K562 (cell line): ENCODE results near the gene OOSP1. TPM values are rescaled to one million over a fixed set of nuclear protein-coding genes. Genes with fewer than 3 reads are reported as not detected.

ENCODE experiments used
- CBFA2T2 ChIP-seq: fragments of 450-650 bp; conservative IDR thresholded peaks from 2 replicates; pipeline ENCODE4 v1.6.1; 2017; ENCODE audit warnings: mild to moderate bottlenecking
- DMBX1 ChIP-seq: fragments of 250-450 bp; sonication (Bioruptor Pico); IDR thresholded peaks from 2 replicates; pipeline ENCODE4 v1.8.0; 2022; ENCODE audit warnings: inconsistent platforms, mild to moderate bottlenecking, moderate library complexity, borderline replicate concordance
- LCOR ChIP-seq: sonication (generic); formaldehyde crosslinking; IDR thresholded peaks from 2 replicates; pipeline ENCODE4 v1.8.0; 2022; ENCODE audit warnings: mild to moderate bottlenecking, missing genetic modification reagents
- LEF1 ChIP-seq: fragments of 450-650 bp; IDR thresholded peaks from 2 replicates; pipeline ENCODE4 v1.6.1; 2016; ENCODE audit warnings: mild to moderate bottlenecking
- MAZ ChIP-seq, 2 experiments: fragments of 450-650 bp in 1 of 2; sonication (generic) in 1 of 2; formaldehyde crosslinking; IDR thresholded peaks in 1 of 2; conservative IDR thresholded peaks in 1 of 2; 2 replicates each; pipeline versions ENCODE4 v1.4.0 to v1.5.0; 2020; ENCODE audit warnings: mild to moderate bottlenecking in 1 of 2, missing genetic modification reagents in 1 of 2
- MCM3 ChIP-seq: fragments of 450-650 bp; IDR thresholded peaks from 2 replicates; pipeline ENCODE4 v1.6.1; 2016
- MTF1 ChIP-seq: fragments of 250-450 bp; sonication (Bioruptor Pico); IDR thresholded peaks from 2 replicates; pipeline ENCODE4 v1.9.0; 2021; ENCODE audit warnings: moderate library complexity, mild to moderate bottlenecking, inconsistent platforms, borderline replicate concordance
- NEUROD1 ChIP-seq: fragments of 150-350 bp; IDR thresholded peaks from 2 replicates; pipeline ENCODE4 v1.6.1; 2014; ENCODE audit warnings: borderline replicate concordance, low read length, low read depth; ENCODE audit not compliant: partially characterized antibody
- NFYB ChIP-seq: IDR thresholded peaks from 2 replicates; pipeline ENCODE4 v1.6.1; 2011; ENCODE audit warnings: mild to moderate bottlenecking, moderate library complexity; ENCODE audit not compliant: insufficient read length; ENCODE audit errors: extremely low read depth
- STAT5A ChIP-seq: IDR thresholded peaks from 2 replicates; pipeline ENCODE4 v1.6.1; 2012; ENCODE audit warnings: low read length, inconsistent platforms, borderline replicate concordance
- TBP ChIP-seq: optimal IDR thresholded peaks from 2 replicates; pipeline ENCODE3; 2011; ENCODE audit warnings: low read depth, low read length, improper control_type of control experiment
- TOE1 ChIP-seq, 2 experiments: fragments of 450-650 bp in 1 of 2; sonication (generic) in 1 of 2; formaldehyde crosslinking in 1 of 2; IDR thresholded peaks; 2 replicates each; pipeline versions ENCODE4 v1.7.1 to v1.8.0; 2016 to 2022; ENCODE audit warnings: borderline replicate concordance in 2 of 2, mild to moderate bottlenecking in 2 of 2, antibody characterized with exemption in 1 of 2, inconsistent platforms in 1 of 2, low read depth in 1 of 2, missing genetic modification reagents in 1 of 2, moderate library complexity in 1 of 2
- ZFP36 ChIP-seq: fragments of 150-350 bp; IDR thresholded peaks from 2 replicates; pipeline ENCODE4 v1.6.1; 2018; ENCODE audit warnings: low read length, low read depth; ENCODE audit not compliant: partially characterized antibody
- polyA plus RNA-seq, 8 experiments: library from polyadenylated mRNA; depleted of rRNA in 4 of 8; stranded (reverse) in 5 of 8; unstranded in 3 of 8; fragments of >200 nt; fragmentation: Nextera tagmentation in 2 of 8; fragmentation: Illumina TruSeq in 1 of 8; extraction: Ambion mirVana in 2 of 8; extraction: Trizol in 1 of 8; gene quantifications; 2 replicates each; pipeline versions ENCODE4 v1.2.1 to v1.2.3, GENCODE V29; 2011 to 2014; ENCODE audit warnings: inconsistent platforms in 1 of 8, missing spikeins in 1 of 8
- total RNA-seq, 7 experiments: library from RNA; depleted of rRNA in 6 of 7; stranded (reverse); fragments of >200 nt in 6 of 7; fragmentation: Illumina TruSeq in 2 of 7; extraction: Trizol in 2 of 7; gene quantifications; 2 replicates each; pipeline versions ENCODE4 v1.2.1 to v1.2.3, GENCODE V29; 2011 to 2021; ENCODE audit warnings: low replicate concordance in 1 of 7
- TF ChIP-seq, protein P1 (sequence below), 2 experiments: fragments of 250-450 bp in 1 of 2; fragments of 450-650 bp in 1 of 2; sonication (Bioruptor Pico) in 1 of 2; IDR thresholded peaks; 2 replicates each; pipeline versions ENCODE4 v1.6.1 to v1.8.0; 2016 to 2021; ENCODE audit warnings: mild to moderate bottlenecking in 2 of 2, moderate library complexity in 2 of 2, missing compliant biosample characterization in 1 of 2, missing genetic modification characterization in 1 of 2
- TF ChIP-seq, protein P2 (sequence below): fragments of 250-450 bp; sonication (Bioruptor Pico); IDR thresholded peaks from 2 replicates; pipeline ENCODE4 v1.8.0; 2022; ENCODE audit warnings: moderate library complexity, mild to moderate bottlenecking, inconsistent platforms
- TF ChIP-seq, protein P3 (sequence below), 2 experiments: fragments of 450-650 bp in 1 of 2; IDR thresholded peaks; 2 replicates each; pipeline ENCODE4 v1.6.1; 2011 to 2017; ENCODE audit warnings: low read depth in 2 of 2, antibody characterized with exemption in 1 of 2, borderline replicate concordance in 1 of 2, low read length in 1 of 2, mild to moderate bottlenecking in 1 of 2, mixed read lengths in 1 of 2; ENCODE audit not compliant: control insufficient read depth in 1 of 2
- TF ChIP-seq, protein P4 (sequence below): fragments of 450-650 bp; formaldehyde crosslinking; conservative IDR thresholded peaks from 2 replicates; pipeline ENCODE4 v1.4.0; 2022; ENCODE audit warnings: mild to moderate bottlenecking, missing genetic modification characterization

OOSP1 gene
- total and polyA plus RNA-seq, 9 of the 15 experiments (the other 6 are each of a cell fraction or from before 2014, with no cell fraction given): 0.14 to 3.0 (median 0.61) TPM

DNA sequence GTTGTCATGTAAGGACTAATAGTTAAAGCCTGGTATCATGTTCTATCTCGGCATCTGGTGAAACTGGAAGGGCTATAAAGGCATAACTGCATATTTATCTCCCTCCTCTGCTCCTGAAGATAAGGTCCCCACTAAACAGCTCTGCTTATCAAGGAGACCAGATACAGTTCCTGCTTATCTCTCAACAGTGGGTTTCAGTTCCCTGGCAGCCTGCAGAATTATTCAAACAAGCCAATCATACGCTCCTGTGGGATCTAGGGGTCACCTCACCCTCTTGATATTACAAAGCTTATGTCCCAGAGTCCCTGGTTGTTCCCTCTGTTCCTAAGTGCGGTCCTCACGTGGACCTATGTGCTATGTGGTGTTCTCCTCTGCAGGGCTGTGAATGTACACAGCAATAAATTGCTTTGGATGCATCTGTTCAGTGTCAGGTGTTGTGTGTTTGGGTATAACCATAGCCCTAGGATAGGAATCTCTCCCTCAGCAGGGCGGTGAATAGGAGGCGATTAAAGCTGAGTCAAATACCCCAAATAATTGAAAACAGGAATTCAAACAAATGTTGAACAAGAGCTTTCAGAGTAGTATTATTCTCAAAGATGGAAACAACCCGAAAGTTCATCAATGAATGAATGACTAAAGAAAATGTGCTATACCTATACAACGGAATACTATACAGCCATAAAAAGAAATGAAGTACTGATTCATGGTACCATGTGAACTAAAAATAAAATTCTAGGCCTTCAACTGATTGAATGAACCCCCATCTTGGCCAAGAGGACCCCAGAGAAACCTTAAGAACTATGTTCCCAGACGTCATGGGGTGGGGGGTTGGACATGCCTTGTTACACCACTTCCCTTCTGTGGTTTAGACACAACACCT is 22.5 kb downstream of the OOSP1 start (continued):
- TF ChIP-seq, protein P1, sequence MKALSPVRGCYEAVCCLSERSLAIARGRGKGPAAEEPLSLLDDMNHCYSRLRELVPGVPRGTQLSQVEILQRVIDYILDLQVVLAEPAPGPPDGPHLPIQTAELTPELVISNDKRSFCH (CRISPR knock-in tag; IDR thresholded peaks at IDR 0.05): no peak
- TF ChIP-seq, protein P1 (tag; IDR thresholded peaks at IDR 0.05): peak; percentile 12
- peak; percentile 67; the same call in 1 of the 2 replicates for TF ChIP-seq TOE1 (IDR thresholded peaks at IDR 0.05; ENCODE audit: borderline replicate concordance)
- TF ChIP-seq TOE1 (CRISPR knock-in tag; IDR thresholded peaks at IDR 0.05; ENCODE audit: borderline replicate concordance, low read depth): no peak
- TF ChIP-seq CBFA2T2: peak; percentile 100
- TF ChIP-seq, protein P2, sequence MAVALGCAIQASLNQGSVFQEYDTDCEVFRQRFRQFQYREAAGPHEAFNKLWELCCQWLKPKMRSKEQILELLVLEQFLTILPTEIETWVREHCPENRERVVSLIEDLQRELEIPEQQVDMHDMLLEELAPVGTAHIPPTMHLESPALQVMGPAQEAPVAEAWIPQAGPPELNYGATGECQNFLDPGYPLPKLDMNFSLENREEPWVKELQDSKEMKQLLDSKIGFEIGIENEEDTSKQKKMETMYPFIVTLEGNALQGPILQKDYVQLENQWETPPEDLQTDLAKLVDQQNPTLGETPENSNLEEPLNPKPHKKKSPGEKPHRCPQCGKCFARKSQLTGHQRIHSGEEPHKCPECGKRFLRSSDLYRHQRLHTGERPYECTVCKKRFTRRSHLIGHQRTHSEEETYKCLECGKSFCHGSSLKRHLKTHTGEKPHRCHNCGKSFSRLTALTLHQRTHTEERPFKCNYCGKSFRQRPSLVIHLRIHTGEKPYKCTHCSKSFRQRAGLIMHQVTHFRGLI: peak; percentile 91
- peak; percentile 94 for TF ChIP-seq DMBX1 (CRISPR knock-in tag)
- peak; percentile 97 for TF ChIP-seq LEF1
- TF ChIP-seq LCOR (CRISPR knock-in tag): peak; percentile 74; the same call in 1 of the 2 replicates
- TF ChIP-seq, protein P3, sequence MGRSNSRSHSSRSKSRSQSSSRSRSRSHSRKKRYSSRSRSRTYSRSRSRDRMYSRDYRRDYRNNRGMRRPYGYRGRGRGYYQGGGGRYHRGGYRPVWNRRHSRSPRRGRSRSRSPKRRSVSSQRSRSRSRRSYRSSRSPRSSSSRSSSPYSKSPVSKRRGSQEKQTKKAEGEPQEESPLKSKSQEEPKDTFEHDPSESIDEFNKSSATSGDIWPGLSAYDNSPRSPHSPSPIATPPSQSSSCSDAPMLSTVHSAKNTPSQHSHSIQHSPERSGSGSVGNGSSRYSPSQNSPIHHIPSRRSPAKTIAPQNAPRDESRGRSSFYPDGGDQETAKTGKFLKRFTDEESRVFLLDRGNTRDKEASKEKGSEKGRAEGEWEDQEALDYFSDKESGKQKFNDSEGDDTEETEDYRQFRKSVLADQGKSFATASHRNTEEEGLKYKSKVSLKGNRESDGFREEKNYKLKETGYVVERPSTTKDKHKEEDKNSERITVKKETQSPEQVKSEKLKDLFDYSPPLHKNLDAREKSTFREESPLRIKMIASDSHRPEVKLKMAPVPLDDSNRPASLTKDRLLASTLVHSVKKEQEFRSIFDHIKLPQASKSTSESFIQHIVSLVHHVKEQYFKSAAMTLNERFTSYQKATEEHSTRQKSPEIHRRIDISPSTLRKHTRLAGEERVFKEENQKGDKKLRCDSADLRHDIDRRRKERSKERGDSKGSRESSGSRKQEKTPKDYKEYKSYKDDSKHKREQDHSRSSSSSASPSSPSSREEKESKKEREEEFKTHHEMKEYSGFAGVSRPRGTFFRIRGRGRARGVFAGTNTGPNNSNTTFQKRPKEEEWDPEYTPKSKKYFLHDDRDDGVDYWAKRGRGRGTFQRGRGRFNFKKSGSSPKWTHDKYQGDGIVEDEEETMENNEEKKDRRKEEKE (IDR thresholded peaks at IDR 0.05; ENCODE audit: borderline replicate concordance in 1 of 2, control insufficient read depth in 1 of 2, low read depth in 2 of 2, low read length in 1 of 2): peak in 1 of 2 experiments; percentile 54; a peak in 1 of 4 replicates
- TF ChIP-seq MCM3: no peak
- no peak for TF ChIP-seq MTF1 (CRISPR knock-in tag)
- peak; percentile 33 for TF ChIP-seq TBP
- peak; percentile 98 for TF ChIP-seq STAT5A
- TF ChIP-seq NEUROD1: peak; percentile 69
- TF ChIP-seq MAZ (CRISPR knock-in tag; conservative IDR thresholded peaks at IDR 0.05 in 1 of 2, IDR thresholded peaks at IDR 0.05 in 1 of 2): peak; percentile 41 to 69; a peak in 3 of 4 replicates
- TF ChIP-seq, protein P4, sequence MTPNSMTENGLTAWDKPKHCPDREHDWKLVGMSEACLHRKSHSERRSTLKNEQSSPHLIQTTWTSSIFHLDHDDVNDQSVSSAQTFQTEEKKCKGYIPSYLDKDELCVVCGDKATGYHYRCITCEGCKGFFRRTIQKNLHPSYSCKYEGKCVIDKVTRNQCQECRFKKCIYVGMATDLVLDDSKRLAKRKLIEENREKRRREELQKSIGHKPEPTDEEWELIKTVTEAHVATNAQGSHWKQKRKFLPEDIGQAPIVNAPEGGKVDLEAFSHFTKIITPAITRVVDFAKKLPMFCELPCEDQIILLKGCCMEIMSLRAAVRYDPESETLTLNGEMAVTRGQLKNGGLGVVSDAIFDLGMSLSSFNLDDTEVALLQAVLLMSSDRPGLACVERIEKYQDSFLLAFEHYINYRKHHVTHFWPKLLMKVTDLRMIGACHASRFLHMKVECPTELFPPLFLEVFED (CRISPR knock-in tag): 0 out of 2 replicates have a peak, but pooled peaks have one; percentile 24
- peak; percentile 86 for TF ChIP-seq NFYB
- TF ChIP-seq ZFP36: peak; percentile 16
